Activated CD8-positive, alpha-beta T cell treated with anti-CD3 and anti-CD28 coated beads for 36 hours (primary cell): Measurements from ENCODE around the gene PRF1. TPM values are rescaled to one million over a fixed set of nuclear protein-coding genes. Genes with fewer than 3 reads are reported as not detected.
A peak's percentile ranks its signal among the peaks of the same experiment; 100 is the strongest.

Source experiments
- ATAC-seq: fragments of 200-7000 bp; cut with Tn5 transposase; one replicate; pipeline ENCODE4 v1.10.0; 2021; ENCODE audit warnings: mild to moderate bottlenecking, moderate library complexity
- CTCF ChIA-PET: fragments of 350-600 bp; sonication (Branson Sonifier 250); formaldehyde crosslinking; loops from one replicate; lab custom pipeline; 2021; ENCODE audit warnings: antibody characterized with exemption; lab: Charles Lee
- POLR2A ChIA-PET: fragments of 350-600 bp; sonication (Branson Sonifier 250); formaldehyde crosslinking; loops from one replicate; lab custom pipeline; 2021; ENCODE audit warnings: antibody characterized with exemption; lab: Charles Lee
- DNase-seq: peaks from one replicate; pipeline ENCODE4 v3.0.0-alpha.2; 2020
- H3K27ac Mint-ChIP-seq: one replicate; pipeline ENCODE4 v1.8.0; 2021; ENCODE audit warnings: mild to moderate bottlenecking, mixed read lengths
- H3K27me3 Mint-ChIP-seq: one replicate; pipeline ENCODE4 v1.8.0; 2021; ENCODE audit warnings: mixed read lengths
- H3K36me3 Mint-ChIP-seq: one replicate; pipeline ENCODE4 v1.8.0; 2021; ENCODE audit warnings: low read depth, mixed read lengths
- H3K4me1 Mint-ChIP-seq: one replicate; pipeline ENCODE4 v1.8.0; 2021; ENCODE audit warnings: low read depth, mixed read lengths
- H3K4me3 Mint-ChIP-seq: one replicate; pipeline ENCODE4 v1.8.0; 2021; ENCODE audit warnings: mild to moderate bottlenecking, moderate library complexity, mixed read lengths
- H3K9me3 Mint-ChIP-seq: one replicate; pipeline ENCODE4 v1.8.0; 2021; ENCODE audit warnings: mixed read lengths
- CTCF ChIP-seq: fragments of 200-600 bp; IDR thresholded peaks from one replicate; pipeline ENCODE4 v1.8.0; 2022; ENCODE audit warnings: antibody characterized with exemption, mild to moderate bottlenecking
- intact Hi-C: fragments of 100-400 bp; cut with micrococcal nuclease; formaldehyde crosslinking; loops from one replicate; pipeline ENCODE4 v1.10.0; 2022
- total RNA-seq, 2 experiments: library from RNA; stranded (reverse); gene quantifications; one replicate each; pipeline ENCODE4 v1.2.3, GENCODE V29; 2021

PRF1 gene
- total RNA-seq, 2 experiments from 2014 or later, result 107 to 113 TPM

GRCh38 chr10:70579234-70580002 is 23.1 kb downstream of the PRF1 start:
- DNase-seq, result peak; percentile 55

GRCh38 chr10:70578371-70578947 is 24.1 kb downstream of the PRF1 start:
- peaks cover 50% of the 10 kb centered on the region for H3K4me1 Mint-ChIP-seq

More at GRCh38 chr10:70579234-70580002, 23.1 kb downstream of the PRF1 start:
- H3K36me3 Mint-ChIP-seq, result no peaks in the 10 kb centered on the region
- H3K4me1 Mint-ChIP-seq, result peaks cover 50% of the 10 kb centered on the region
- peak overlapping the region; percentile 90 for H3K27ac Mint-ChIP-seq
- TF ChIP-seq CTCF, result no peak
- ChIA-PET POLR2A (interaction anchor here (0.6 to 2.0 kb wide), 3 partner anchors 23 to 102 kb away, joined by 3 to 11 read pairs (median 6); partner anchors contain the start of gene PRF1), CTCF (interaction anchor here (1.0 to 1.4 kb wide), 7 partner anchors 9 to 179 kb away, joined by 3 to 4 read pairs (median 3); no protein-coding TSS in a partner anchor)
- intact Hi-C loops, result no loop called here
- peak; percentile 37 for ATAC-seq
- peak overlapping the region; percentile 25 for H3K4me3 Mint-ChIP-seq
- H3K9me3 Mint-ChIP-seq, result peaks cover 2% of the 10 kb centered on the region
- no peaks in the 10 kb centered on the region for H3K27me3 Mint-ChIP-seq

GRCh38 chr10:70576803-70577517 is 25.6 kb downstream of the PRF1 start:
- ChIA-PET CTCF (interaction anchor here (0.9 to 2.1 kb wide), 2 partner anchors 18 to 26 kb away, joined by 3 to 12 read pairs; partner anchors contain the start of gene PRF1), POLR2A (interaction anchor here (0.8 to 2.1 kb wide), 6 partner anchors 9 to 262 kb away, joined by 3 to 10 read pairs (median 5); partner anchors contain the start of gene PRF1)
- TF ChIP-seq CTCF, result peak; percentile 29
- intact Hi-C loops, result no loop called here
- peaks cover 2% of the 10 kb centered on the region for H3K9me3 Mint-ChIP-seq
- no peaks in the 10 kb centered on the region for H3K27me3 Mint-ChIP-seq
- H3K36me3 Mint-ChIP-seq, result no peaks in the 10 kb centered on the region
- peaks cover 50% of the 10 kb centered on the region for H3K4me1 Mint-ChIP-seq
- peak overlapping the region; percentile 83 for H3K27ac Mint-ChIP-seq
- ATAC-seq (no peak), DNase-seq (no peak)
- H3K4me3 Mint-ChIP-seq, result peak overlapping the region; percentile 12

More at GRCh38 chr10:70578371-70578947, 24.1 kb downstream of the PRF1 start:
- TF ChIP-seq CTCF, result no peak
- H3K4me3 Mint-ChIP-seq, result peak overlapping the region; percentile 45
- ATAC-seq, result peak; percentile 79
- DNase-seq, result peak; percentile 92
- H3K36me3 Mint-ChIP-seq, result no peaks in the 10 kb centered on the region
- CTCF ChIA-PET, result interaction anchor here (0.9 to 1.4 kb wide), 6 partner anchors 14 to 180 kb away, joined by 3 to 4 read pairs (median 3); no protein-coding TSS in a partner anchor
- H3K9me3 Mint-ChIP-seq, result peaks cover 2% of the 10 kb centered on the region
- H3K27me3 Mint-ChIP-seq, result no peaks in the 10 kb centered on the region
- intact Hi-C loops, result loop anchor here (1.0 kb wide), 2 partner anchors 25 to 40 kb away; no protein-coding TSS in a partner anchor
- peak overlapping the region; percentile 90 for H3K27ac Mint-ChIP-seq
- POLR2A ChIA-PET, result interaction anchor here (0.6 to 2.0 kb wide), 4 partner anchors 24 to 103 kb away, joined by 3 to 11 read pairs (median 4); partner anchors contain the start of gene PRF1

GRCh38 chr10:70575874-70576802 is 26.4 kb downstream of the PRF1 start:
- DNase-seq (peak; percentile 60), ATAC-seq (peak; percentile 19)
- CTCF ChIA-PET, result interaction anchor here (0.9 to 2.1 kb wide), 2 partner anchors 17 to 27 kb away, joined by 3 to 12 read pairs; partner anchors contain the start of gene PRF1
- Mint-ChIP-seq H3K27me3 (no peaks in the 10 kb centered on the region), H3K4me3 (peak overlapping the region; percentile 10), H3K27ac (peak overlapping the region; percentile 83), H3K4me1 (peaks cover 48% of the 10 kb centered on the region), H3K36me3 (no peaks in the 10 kb centered on the region), H3K9me3 (peaks cover 2% of the 10 kb centered on the region)
- intact Hi-C loops, result no loop called here
- no peak for TF ChIP-seq CTCF
- POLR2A ChIA-PET, result interaction anchor here (0.8 to 2.1 kb wide), 10 partner anchors 9 to 263 kb away, joined by 3 to 10 read pairs (median 4); partner anchors contain the start of gene PRF1
